RWPE1 (cell line): ENCODE data around the gene TCP11.

ENCODE experiments used
- CTCF ChIA-PET: fragments of 350-600 bp; sonication (Branson Sonifier 250); formaldehyde crosslinking; extraction: SDS; loops from one replicate; lab custom pipeline; 2021; lab: Yijun Ruan, JAX
- POLR2A ChIA-PET: fragments of 400-600 bp; formaldehyde crosslinking; extraction: SDS; loops from one replicate; lab custom pipeline; 2020; ENCODE audit warnings: antibody characterized with exemption; ENCODE audit not compliant: low non-redundant PET; lab: Yijun Ruan, JAX
- DNase-seq: peaks from one replicate; pipeline ENCODE4 v3.0.0; 2012; ENCODE audit warnings: low spot score
- H3K27ac ChIP-seq: fragments of 450-650 bp; 2 replicates; pipeline ENCODE4 v1.5.1; 2017
- TF ChIP-seq, protein P1 (sequence below): fragments of 450-650 bp; conservative IDR thresholded peaks from 2 replicates; pipeline ENCODE4 v1.5.1; 2017; ENCODE audit warnings: low read depth, mild to moderate bottlenecking

Gene TCP11

DNA sequence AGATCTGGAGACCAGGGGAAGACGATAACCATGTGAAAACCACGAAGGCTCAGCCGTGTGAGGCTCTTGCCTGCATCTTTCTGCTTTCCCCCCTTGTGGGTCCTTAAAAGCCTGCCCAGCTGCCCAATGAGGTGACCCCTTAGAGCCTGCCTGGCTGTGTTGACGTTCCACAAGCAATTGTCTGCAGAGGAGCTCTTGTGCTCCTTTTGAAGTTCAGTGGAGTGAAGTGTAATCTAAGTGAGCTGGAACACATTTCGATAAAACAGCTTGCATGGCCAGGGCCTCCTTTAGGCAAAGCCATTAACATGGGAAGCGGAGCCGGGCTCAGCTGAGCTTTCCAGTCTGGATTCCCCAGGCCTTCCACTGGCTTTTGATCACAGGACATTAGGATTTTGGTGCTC lies 27.3 kb upstream of the TCP11 start:
- no peak for DNase-seq
- TF ChIP-seq, protein P1, sequence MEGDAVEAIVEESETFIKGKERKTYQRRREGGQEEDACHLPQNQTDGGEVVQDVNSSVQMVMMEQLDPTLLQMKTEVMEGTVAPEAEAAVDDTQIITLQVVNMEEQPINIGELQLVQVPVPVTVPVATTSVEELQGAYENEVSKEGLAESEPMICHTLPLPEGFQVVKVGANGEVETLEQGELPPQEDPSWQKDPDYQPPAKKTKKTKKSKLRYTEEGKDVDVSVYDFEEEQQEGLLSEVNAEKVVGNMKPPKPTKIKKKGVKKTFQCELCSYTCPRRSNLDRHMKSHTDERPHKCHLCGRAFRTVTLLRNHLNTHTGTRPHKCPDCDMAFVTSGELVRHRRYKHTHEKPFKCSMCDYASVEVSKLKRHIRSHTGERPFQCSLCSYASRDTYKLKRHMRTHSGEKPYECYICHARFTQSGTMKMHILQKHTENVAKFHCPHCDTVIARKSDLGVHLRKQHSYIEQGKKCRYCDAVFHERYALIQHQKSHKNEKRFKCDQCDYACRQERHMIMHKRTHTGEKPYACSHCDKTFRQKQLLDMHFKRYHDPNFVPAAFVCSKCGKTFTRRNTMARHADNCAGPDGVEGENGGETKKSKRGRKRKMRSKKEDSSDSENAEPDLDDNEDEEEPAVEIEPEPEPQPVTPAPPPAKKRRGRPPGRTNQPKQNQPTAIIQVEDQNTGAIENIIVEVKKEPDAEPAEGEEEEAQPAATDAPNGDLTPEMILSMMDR: no peak
- CTCF ChIA-PET: no interaction called here
- H3K27ac ChIP-seq: no peak overlapping the region
- POLR2A ChIA-PET: no interaction called here

DNA sequence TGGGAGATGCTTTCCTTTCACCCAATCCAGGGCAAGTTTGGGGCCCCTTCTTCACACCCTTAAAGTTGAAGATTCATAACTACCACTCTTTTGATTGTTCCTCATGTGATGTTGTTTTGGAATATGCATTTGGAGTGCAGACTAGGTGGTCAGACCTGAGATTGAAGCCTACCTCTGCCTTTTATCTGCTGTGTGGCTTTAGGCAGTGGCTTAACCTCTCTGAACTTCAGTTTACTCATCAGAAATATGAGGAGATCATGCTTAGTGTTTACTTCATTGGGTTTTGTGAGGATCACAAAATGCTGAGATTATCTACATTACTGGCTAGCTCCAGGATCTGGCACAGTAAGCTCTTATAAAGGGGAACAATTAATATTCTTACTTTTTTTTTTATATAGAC lies 26.4 kb upstream of the TCP11 start:
- TF ChIP-seq, protein P1: no peak

DNA sequence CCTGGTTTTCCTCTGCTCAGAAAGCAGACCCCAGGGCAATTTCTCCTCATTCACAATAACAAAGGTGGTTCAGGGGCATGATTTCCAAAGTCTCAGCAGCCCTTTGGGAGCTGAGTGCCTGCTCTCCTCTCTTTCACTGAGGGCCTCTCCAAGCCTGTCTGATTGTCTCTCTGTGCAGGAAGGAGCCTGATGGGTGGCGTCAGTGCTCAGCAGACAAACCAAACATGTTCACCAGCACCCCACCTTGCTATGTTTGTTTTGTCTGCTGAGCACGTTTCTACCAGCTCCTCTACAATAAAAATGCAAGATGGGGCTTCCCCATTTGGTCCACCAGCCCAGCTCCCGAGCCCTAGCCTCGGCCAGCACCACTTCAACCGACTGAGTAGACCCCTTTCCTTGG lies 25.4 kb upstream of the TCP11 start:
- no peak for DNase-seq
- TF ChIP-seq, protein P1: no peak
- ChIA-PET POLR2A (no interaction called here), CTCF (no interaction called here)
- H3K27ac ChIP-seq: no peak overlapping the region

More for the DNA sequence above, 26.4 kb upstream of the TCP11 start:
- POLR2A ChIA-PET: no interaction called here
- DNase-seq: no peak
- CTCF ChIA-PET: interaction anchor here (0.7 kb wide), 1 partner anchor 403 kb away, joined by 3 read pairs; no protein-coding TSS in a partner anchor
- no peak overlapping the region for H3K27ac ChIP-seq

DNA sequence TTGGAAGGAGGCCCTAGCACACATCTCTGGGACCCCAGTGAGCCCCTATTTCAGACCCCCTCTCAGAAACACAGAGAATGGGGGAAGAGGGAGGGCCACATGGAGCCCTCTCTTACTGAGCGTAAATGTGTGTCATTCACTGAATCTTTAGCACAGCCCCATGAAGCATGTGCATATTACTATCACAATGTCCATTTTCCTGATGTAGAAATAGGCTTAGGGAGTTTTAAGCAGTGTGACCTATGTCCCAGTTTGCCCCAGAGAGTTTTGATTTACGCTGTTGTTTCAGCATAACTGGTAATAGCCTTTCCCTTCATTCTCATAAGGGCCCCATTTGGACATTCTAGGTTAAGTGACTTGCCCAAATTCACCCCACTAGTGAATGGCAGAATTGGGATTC lies 25.0 kb upstream of the TCP11 start:
- POLR2A ChIA-PET: no interaction called here
- H3K27ac ChIP-seq: no peak overlapping the region
- DNase-seq: no peak
- CTCF ChIA-PET: no interaction called here
- TF ChIP-seq, protein P1: no peak

DNA sequence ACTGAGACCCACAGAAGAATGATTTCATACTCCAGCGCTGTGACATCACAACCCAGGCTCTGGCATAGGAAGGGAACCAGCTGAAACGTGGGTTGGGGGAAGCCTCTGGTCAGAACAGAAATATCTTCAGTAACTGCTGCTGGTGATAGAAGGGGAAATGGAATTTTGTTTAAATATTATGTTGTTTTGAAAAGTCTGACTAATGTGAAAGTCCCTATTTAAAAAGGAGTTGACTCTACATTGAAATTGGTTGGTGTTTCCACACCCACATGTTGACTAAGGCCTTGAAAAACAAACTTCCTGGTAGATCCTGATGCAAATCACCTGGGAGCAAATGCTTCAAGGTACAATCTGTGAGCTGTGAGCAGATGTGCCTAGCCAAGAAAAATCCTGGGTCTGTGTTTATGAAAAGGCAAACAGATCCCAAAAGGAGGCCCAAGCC lies 24.5 kb upstream of the TCP11 start:
- ChIA-PET POLR2A (no interaction called here), CTCF (interaction anchor here (0.8 kb wide), 1 partner anchor 105 kb away, joined by 3 read pairs; no protein-coding TSS in a partner anchor)
- no peak overlapping the region for H3K27ac ChIP-seq
- TF ChIP-seq, protein P1: no peak
- DNase-seq: peak; percentile 18

DNA sequence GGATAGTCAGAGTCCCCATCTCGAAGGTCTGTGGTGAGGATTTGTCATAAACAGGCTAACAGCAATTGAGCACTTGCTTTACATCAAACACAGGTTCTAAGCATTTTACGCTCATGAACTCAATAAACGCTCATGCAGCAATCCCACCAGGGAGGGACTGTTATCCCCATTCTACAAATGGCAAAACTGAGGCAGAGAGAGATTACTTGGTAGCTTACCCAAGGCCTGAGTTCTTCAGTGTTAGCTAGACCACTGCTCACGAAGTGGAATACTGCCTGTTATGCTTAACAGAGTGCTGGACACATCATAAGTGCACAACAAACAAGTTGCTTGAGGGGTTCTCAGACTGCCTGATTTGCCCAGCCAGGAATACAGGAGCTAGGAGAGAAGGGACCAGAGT lies 23.7 kb upstream of the TCP11 start:
- ChIA-PET POLR2A (no interaction called here), CTCF (interaction anchor here (0.8 to 0.9 kb wide), 2 partner anchors 10 to 104 kb away, joined by 3 read pairs; no protein-coding TSS in a partner anchor)
- TF ChIP-seq, protein P1: no peak
- no peak overlapping the region for H3K27ac ChIP-seq
- no peak for DNase-seq
